NCI-H2196 treated with DMSO at 0.1 percent for 48 hours (cell line): ENCODE results near the gene GRPEL2.
"Not testable (repeated sequence)": the region's sequence is repeated elsewhere in the genome, so short reads cannot be mapped to it uniquely, and the experiment has no call there.

Experiments used
- DNase-seq: peaks from one replicate; lab custom pipeline; 2025; ENCODE audit not compliant: unreplicated experiment; lab: John Stamatoyannopoulos, UW

The GRPEL2 gene

GRCh38 chr5:149375434-149375833 is 30.1 kb downstream of the GRPEL2 start:
- no peak for DNase-seq

GRCh38 chr5:149376104-149376503 is 30.8 kb downstream of the GRPEL2 start:
- no peak for DNase-seq

GRCh38 chr5:149376711-149377447 is 31.6 kb downstream of the GRPEL2 start:
- DNase-seq, result no peak

- DNase-seq, result no peak
Observed at GRCh38 chr5:149378241-149378820, 33.0 kb downstream of the GRPEL2 start.

DNA sequence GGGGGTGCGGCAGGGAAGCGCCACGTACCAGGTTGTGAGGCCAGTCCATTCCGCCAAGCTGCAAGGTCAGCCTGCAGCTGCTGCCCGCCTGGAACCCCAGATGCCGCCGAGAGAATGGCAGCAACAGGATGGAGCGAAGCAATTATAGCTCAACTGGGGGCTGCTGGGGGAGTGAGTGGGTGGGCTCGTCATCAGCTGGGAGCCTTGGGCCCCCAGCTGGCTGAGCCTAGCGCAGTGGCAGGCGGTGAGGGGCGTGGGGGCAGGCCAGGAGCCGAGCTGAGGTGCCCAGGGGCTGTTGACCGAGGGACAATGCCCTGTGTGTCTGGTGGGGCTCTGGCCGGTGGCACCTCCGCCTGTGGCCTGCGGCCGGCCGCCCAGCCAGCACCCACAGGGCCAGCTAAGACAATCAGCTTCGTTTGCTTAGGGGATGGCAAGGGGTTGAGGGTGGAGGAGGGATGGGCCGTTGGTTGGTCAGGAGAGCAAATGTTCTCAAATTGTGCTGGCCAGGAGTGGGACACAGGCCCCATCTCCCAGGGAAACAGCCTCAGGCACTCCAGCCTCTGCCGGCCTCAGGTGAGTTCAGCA is 34.0 kb downstream of the GRPEL2 start, which contains the start of gene IL17B:
IL17B (minus strand) TSS at position 116 of the 585 bp plus-strand sequence; CDS start at position 49, 67 bp downstream.
- no peak for DNase-seq

DNA sequence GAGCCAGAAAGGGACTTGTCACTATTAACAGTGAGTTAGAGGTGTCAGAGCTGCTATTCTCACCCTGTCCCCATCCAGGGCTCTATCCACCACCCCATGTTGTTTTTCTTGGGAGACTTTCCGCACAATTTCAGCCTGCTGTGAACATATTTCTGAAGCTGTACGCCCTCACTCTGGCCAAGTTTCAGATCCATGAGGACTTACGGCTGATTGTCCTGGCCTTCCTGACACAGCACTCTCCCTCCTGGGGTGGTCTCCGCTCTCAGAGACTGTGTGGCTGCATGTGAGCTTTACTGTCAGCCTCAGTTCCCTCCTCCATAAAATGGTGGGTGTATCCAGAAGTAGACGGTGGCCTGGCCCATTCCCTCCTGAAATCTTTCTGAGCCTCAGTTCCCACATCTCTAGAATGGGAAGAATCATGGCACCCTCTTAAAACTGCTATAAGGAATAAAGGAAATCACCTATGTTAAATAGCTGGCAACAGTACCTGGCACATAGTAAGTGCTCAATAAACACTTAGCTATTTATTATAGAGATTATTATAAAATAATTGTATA is 34.6 kb downstream of the GRPEL2 start:
- no peak for DNase-seq

DNA sequence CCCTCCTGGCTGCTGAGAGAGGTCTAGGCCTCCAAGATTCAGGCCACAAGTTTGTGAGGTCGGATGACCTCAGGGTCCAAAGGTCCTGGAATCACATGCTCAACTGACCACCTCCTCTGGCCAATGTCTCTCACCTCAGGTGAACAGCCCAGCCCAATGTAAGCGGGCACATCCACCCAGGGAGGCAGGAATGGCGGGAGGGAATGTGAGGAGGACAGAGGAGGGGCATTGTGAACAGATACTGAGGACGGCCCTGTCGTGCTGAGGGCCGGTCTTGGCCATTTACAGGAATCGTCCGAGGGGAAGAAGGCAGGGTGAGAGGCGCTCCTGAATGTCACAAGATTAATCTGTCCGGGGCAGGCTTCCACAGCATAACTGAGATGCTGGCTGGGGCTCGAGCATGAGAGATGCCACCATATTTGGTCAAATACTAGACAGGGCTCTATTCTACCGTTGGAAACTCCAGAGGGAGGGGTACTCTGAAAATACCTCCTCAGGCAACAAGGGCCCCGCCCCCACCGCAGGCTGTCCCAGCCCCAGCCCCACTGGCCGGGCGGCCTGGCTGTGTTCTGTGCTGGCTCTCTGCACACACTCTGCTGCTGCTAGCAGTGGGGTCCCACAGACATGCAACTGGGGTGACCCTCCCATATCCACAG is 35.3 kb downstream of the GRPEL2 start:
- no peak for DNase-seq

- no peak for DNase-seq
Observed at GRCh38 chr5:149381261-149381985, 36.1 kb downstream of the GRPEL2 start.

DNA sequence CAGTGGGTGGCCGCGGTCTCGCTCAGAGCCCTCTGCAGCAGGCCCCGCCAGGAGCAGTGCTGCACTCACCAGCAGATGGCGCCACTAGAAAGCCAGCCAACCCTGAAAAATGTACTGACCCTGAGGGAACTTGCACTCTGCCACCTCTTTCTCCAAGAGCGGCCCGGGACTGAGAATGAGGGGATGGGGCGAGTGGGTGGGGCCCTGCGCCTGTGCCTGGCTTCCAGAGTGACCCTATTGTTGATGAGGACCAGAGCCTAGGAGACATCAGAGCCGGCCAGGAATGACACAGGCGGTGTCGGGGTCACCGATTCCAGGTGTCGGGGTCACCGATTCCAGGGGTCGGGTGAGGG is 36.7 kb downstream of the GRPEL2 start:
- DNase-seq, result peak; percentile 20

GRCh38 chr5:149382517-149383220 is 37.4 kb downstream of the GRPEL2 start:
- DNase-seq, result no peak

GRCh38 chr5:149383399-149383798 is 38.1 kb downstream of the GRPEL2 start:
- DNase-seq, result no peak

DNA sequence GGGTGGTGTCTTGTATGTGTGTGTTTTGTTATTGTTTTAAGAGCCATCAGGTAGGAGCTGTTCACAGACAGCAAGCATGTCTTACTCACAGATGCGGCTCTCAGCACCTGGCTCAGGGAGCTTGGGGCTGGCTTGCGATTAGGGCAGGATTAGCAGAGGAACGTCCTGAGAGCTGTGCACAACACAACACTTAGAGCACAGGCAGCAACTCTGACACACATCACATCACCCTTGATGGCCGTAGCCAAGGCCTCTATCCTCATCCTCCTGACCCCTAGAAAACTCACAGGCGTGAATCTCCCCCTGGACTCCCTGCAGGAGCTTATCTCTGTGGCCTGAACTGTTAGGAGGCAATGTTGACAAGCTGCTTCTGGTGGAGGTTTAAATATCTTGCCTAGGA is 40.9 kb downstream of the GRPEL2 start:
- DNase-seq, result no peak

DNA sequence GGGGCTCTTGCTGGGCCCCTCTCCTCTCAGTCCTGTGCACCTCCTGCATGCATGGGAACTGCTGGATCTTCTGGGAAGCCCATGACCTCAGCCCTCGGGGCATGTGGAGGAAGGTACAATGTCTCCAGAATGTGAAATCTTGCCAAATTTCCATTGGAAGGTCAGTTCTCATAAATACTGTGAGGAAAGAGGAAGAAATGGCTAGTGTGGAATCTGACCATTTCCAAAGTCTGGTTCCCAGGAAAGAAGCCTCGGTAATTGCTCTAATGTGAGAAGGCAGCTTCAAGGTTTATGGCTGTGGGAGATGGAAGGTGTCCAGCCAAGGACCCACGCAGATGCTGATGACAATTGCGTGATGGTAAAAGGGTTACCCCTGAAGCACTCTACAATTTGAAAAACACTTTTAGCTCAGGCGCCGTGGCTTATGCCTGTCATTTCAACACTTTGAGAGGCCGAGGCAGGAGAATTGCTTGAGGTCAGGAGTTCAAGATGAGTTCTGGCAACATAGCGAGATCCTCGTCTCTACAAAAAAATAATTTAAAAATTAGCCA is 41.9 kb downstream of the GRPEL2 start:
- no peak for DNase-seq

DNA sequence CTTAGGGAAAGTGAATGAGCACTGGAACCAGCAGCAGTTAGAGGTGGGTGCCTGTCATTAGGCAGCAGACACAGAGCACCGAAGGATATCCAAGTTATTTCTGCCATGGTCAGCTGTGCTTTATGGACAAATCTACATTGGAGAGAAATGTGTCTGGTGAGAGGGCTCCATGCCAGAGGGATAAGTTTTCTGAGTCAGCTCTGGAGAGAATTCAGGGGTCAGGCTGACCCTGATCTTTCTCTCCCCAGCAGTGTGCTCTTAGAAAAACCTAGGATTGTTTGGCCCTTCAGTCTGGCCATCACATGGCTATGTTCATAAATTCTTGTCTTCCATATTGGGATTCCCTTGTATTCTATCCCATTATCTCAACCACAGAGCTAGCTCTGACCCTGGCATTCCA is 42.7 kb downstream of the GRPEL2 start:
- no peak for DNase-seq

DNA sequence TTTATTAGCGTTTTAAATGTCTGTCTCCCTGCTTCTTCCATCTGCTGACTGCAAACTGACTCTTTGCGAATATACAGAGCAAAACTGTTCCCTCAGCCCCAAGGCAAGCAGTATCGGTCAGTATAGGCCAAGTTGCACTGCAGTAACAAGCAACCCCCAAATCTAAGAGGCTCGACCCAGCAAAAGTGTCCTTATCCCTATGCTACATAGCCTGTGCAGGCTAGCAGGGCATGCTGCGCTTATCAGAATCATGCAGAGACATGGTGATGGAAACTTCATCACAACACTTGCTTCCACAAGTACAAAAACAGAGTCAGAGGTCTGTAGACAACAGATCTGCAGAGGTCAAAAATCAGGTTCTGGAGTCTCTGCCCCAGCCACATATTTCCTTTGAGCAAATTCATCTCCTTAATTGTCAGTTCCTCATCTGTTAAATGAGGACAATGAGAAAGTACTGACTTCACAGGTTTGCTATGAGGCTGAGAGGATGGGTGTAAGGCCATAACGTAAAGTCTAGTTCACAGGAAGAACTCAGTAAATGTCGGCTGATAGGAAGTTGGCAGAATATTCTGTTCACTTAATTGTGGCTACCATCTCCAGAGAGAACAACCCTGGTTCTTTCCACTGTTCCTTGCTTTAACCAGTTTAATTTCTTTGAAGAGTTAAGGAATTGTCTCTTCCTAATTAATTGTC is 43.3 kb downstream of the GRPEL2 start:
- DNase-seq, result no peak

GRCh38 chr5:149389552-149390495 is 44.5 kb downstream of the GRPEL2 start:
- no peak for DNase-seq

DNA sequence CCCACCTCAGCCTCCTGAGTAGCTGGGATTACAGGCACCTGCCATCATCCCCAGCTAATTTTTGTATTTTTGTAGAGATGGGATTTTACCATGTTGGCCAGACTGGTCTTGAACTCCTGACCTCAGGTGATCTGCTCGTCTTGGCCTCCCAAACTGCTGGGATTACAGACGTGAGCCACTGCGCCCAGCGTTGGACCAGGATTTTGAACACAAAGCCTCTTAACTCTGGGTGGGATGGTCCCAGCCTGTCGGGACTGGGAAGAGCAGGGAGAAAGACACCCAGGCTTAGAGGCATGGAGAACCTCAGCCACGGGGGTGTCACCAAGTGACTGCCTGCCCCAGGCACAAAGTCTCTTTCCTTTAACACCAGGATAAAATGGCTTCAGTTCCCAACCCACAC is 45.8 kb downstream of the GRPEL2 start:
- DNase-seq, result not testable (repeated sequence)

DNA sequence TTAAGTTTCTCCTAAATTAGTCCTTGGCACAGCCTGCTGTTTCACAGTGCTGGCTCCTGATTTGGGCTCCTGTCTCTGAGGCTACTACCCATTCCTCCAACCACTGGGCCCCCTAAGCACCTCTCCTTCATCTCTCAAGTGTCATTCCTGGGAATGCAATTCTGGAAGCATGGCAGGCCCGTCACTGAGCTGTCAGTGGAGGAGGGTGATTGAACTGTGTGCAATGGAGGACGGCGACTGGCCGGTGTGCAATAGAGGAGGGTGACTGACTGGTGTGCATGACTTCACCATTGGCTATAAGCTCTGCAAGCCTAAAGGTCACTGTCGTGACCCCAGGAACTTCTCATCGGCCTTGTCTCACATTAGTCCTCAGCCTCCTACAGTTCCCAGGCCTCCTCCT is 46.2 kb downstream of the GRPEL2 start:
- no peak for DNase-seq
